DND-41 (cell line): ENCODE measurements around the gene QRICH1.
A peak's percentile ranks its signal among the peaks of the same experiment; 100 is the strongest.

Experiments
- ATAC-seq: fragments of 200-7000 bp; cut with Tn5 transposase; 3 replicates; pipeline ENCODE4 v1.9.1; 2021; ENCODE audit warnings: low read depth; ENCODE audit not compliant: insufficient read depth
- DNase-seq: peaks from one replicate; pipeline ENCODE4 v3.0.0-alpha.2; 2020
- H2AFZ ChIP-seq: 2 replicates; pipeline ENCODE4 v1.6.0; 2012; ENCODE audit warnings: low read depth, low read length
- H3K27ac ChIP-seq: 2 replicates; pipeline ENCODE4 v1.5.1; 2012; ENCODE audit warnings: low read length, inconsistent platforms
- H3K27me3 ChIP-seq: fragments of 200-600 bp; sonication (generic); 2 replicates; pipeline ENCODE4 v1.6.0; 2012; ENCODE audit warnings: low read length, mild to moderate bottlenecking, inconsistent platforms; ENCODE audit not compliant: insufficient read depth, poor library complexity
- H3K36me3 ChIP-seq: 2 replicates; pipeline ENCODE4 v1.5.1; 2012; ENCODE audit warnings: low read length, inconsistent platforms; ENCODE audit not compliant: insufficient read depth
- H3K4me1 ChIP-seq: 2 replicates; pipeline ENCODE4 v1.5.1; 2012; ENCODE audit warnings: mild to moderate bottlenecking, low read length; ENCODE audit not compliant: insufficient read depth
- H3K4me2 ChIP-seq: 2 replicates; pipeline ENCODE4 v1.6.0; 2012; ENCODE audit warnings: mild to moderate bottlenecking, moderate library complexity, low read length, inconsistent platforms; ENCODE audit not compliant: insufficient read depth
- H3K4me3 ChIP-seq, 2 experiments: fragments of 200-600 bp in 1 of 2; shearing (Covaris generic) in 1 of 2; 2 replicates each; pipeline ENCODE4 v1.5.1; 2012 to 2016; ENCODE audit warnings: inconsistent platforms in 2 of 2, low read length in 2 of 2, mild to moderate bottlenecking in 2 of 2, low read depth in 1 of 2, moderate library complexity in 1 of 2
- H3K79me2 ChIP-seq: 2 replicates; pipeline ENCODE4 v1.6.0; 2012; ENCODE audit warnings: low read length, inconsistent platforms; ENCODE audit not compliant: insufficient read depth
- H3K9ac ChIP-seq: 2 replicates; pipeline ENCODE4 v1.6.0; 2012; ENCODE audit warnings: low read depth, mild to moderate bottlenecking, inconsistent platforms, low read length, moderate library complexity
- H3K9me3 ChIP-seq: 2 replicates; pipeline ENCODE4 v1.5.1; 2012; ENCODE audit warnings: low read length, moderate library complexity, mild to moderate bottlenecking, inconsistent platforms; ENCODE audit not compliant: insufficient read depth, severe bottlenecking
- H4K20me1 ChIP-seq: 2 replicates; pipeline ENCODE4 v1.6.0; 2012; ENCODE audit warnings: low read length; ENCODE audit not compliant: insufficient read depth
- CTCF ChIP-seq: IDR thresholded peaks from 2 replicates; pipeline ENCODE4 v1.5.1; 2012; ENCODE audit warnings: borderline replicate concordance, low read length, moderate library complexity, mild to moderate bottlenecking; ENCODE audit not compliant: poor library complexity, severe bottlenecking; ENCODE audit errors: extremely low read depth
- EZH2 ChIP-seq: IDR thresholded peaks from 3 replicates; pipeline ENCODE4 v1.6.1; 2012; ENCODE audit warnings: borderline replicate concordance, low read depth, mild to moderate bottlenecking, moderate library complexity, low read length, inconsistent platforms; ENCODE audit not compliant: severe bottlenecking

The QRICH1 gene

GRCh38 chr3:49132073-49132436 lies 38.2 kb upstream of the QRICH1 start:
- no peak for DNase-seq

DNA sequence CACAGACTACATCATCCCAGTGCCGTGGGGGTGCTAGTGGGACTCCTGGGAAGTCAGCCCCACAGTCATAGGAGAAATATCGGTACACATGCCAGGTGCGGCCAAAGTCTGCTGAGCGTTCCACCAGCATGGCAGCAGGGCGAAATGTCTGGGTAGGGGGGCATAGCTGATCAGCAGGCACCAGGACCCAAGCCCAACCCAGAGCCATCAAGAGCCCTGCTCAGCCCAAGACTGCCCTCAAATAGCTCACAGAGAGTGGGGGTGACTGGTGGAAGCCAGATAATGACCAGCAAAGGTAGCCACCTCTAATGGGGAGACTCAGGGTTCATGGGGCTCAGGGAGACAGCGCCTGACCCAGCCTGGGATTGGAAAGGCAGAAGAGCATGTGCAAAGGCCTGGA lies 37.7 kb upstream of the QRICH1 start:
- no peaks in the 10 kb centered on the region for H3K27me3 ChIP-seq
- no peaks in the 10 kb centered on the region for H3K9me3 ChIP-seq
- no peak for DNase-seq
- H3K4me1 ChIP-seq, result no peaks in the 10 kb centered on the region
- H3K36me3 ChIP-seq, result no peaks in the 10 kb centered on the region
- H3K9ac ChIP-seq, result no peak overlapping the region
- H2AFZ ChIP-seq, result no peak overlapping the region
- no peak overlapping the region for H3K27ac ChIP-seq
- no peaks in the 10 kb centered on the region for H4K20me1 ChIP-seq
- no peak for TF ChIP-seq CTCF
- no peak for TF ChIP-seq EZH2
- H3K79me2 ChIP-seq, result no peaks in the 10 kb centered on the region
- no peak for ATAC-seq
- no peak overlapping the region for H3K4me2 ChIP-seq
- H3K4me3 ChIP-seq, result no peak overlapping the region

More at GRCh38 chr3:49132073-49132436, 38.2 kb upstream of the QRICH1 start:
- Histone ChIP-seq H3K4me3 (no peak overlapping the region), H3K9me3 (no peaks in the 10 kb centered on the region), H3K27ac (no peak overlapping the region), H3K36me3 (no peaks in the 10 kb centered on the region), H4K20me1 (no peaks in the 10 kb centered on the region), H3K27me3 (no peaks in the 10 kb centered on the region), H3K4me1 (no peaks in the 10 kb centered on the region), H2AFZ (no peak overlapping the region), H3K79me2 (no peaks in the 10 kb centered on the region), H3K9ac (no peak overlapping the region), H3K4me2 (no peak overlapping the region)
- no peak for ATAC-seq
- TF ChIP-seq CTCF, result no peak

DNA sequence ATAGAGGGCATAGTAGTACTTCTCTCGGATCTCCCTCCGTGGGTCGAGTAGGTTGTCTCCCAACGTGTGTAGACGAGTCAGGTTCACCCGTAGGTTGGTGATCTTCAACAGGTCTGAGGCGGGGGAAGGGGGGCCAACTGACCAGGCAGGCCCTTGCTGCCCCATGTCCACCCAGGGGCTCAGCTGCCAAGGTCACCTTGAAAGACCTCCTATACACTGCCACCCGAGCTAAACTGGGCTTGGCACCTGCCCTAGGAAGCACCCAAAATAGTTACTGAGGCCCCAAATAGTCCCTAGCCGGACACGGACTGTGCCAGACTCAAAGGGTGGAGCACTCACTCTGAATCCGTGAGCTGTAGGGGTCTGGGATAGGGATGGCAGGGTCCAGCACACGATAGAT lies 37.2 kb upstream of the QRICH1 start:
- no peak for DNase-seq
- ATAC-seq, result no peak
- Histone ChIP-seq H3K4me2 (no peak overlapping the region), H3K27me3 (no peaks in the 10 kb centered on the region), H3K9me3 (no peaks in the 10 kb centered on the region), H3K4me3 (no peak overlapping the region), H2AFZ (no peak overlapping the region), H3K4me1 (no peaks in the 10 kb centered on the region), H3K27ac (no peak overlapping the region), H3K36me3 (no peaks in the 10 kb centered on the region), H4K20me1 (no peaks in the 10 kb centered on the region), H3K79me2 (no peaks in the 10 kb centered on the region), H3K9ac (no peak overlapping the region)
- TF ChIP-seq EZH2 (no peak), CTCF (no peak)

GRCh38 chr3:49124991-49125670 lies 31.3 kb upstream of the QRICH1 start:
- Histone ChIP-seq H3K27ac (no peak overlapping the region), H3K4me1 (peaks cover 9% of the 10 kb centered on the region), H3K27me3 (no peaks in the 10 kb centered on the region), H3K36me3 (peaks cover 4% of the 10 kb centered on the region; the same call in 1 of the 2 replicates), H3K9ac (no peak overlapping the region), H3K4me2 (no peak overlapping the region), H2AFZ (no peak overlapping the region), H4K20me1 (no peaks in the 10 kb centered on the region), H3K4me3 (no peak overlapping the region), H3K9me3 (no peaks in the 10 kb centered on the region), H3K79me2 (peaks cover 4% of the 10 kb centered on the region)
- TF ChIP-seq CTCF, result peak; percentile 50
- TF ChIP-seq EZH2, result no peak
- DNase-seq, result peak; percentile 15
- ATAC-seq, result no peak
